ENCODE data around the gene CPSF4L. TPM values are rescaled to one million over a fixed set of nuclear protein-coding genes. Genes with fewer than 3 reads are reported as not detected.

CPSF4L gene
- total and polyA plus RNA-seq, 2 donors (not counting 3 experiments of a cell fraction or from before 2014, with no cell fraction given) = not detected

GRCh38 chr17:73285916-73286862 is 24.5 kb upstream of the CPSF4L start:
- Histone ChIP-seq H3K27me3 (ENCODE audit: control insufficient read depth in 2 of 2, insufficient read depth in 2 of 2, low read length in 2 of 2) (no peaks in the 10 kb centered on the region), H3K9me3 (replicated peaks; ENCODE audit: control insufficient read depth, insufficient read depth, low read length) (no peaks in the 10 kb centered on the region), H4K20me1 (replicated peaks; ENCODE audit: control insufficient read depth, extremely low read depth, insufficient read depth, low read length) (no peaks in the 10 kb centered on the region), H3K27ac (ENCODE audit: insufficient read depth, low read depth, low read length) (no peak overlapping the region), H2AFZ (ENCODE audit: low read depth, low read length) (no peak overlapping the region), H3K36me3 (ENCODE audit: control insufficient read depth in 2 of 2, extremely low read depth in 1 of 2, insufficient read depth in 2 of 2, low read length in 2 of 2) (peaks cover 0 to 8% of the 10 kb centered on the region in 2 experiments), H3K9me1 (replicated peaks; ENCODE audit: control insufficient read depth, extremely low read depth, insufficient read depth, low read length) (no peaks in the 10 kb centered on the region), H3K4me1 (ENCODE audit: control insufficient read depth, extremely low read depth, insufficient read depth, low read length) (peaks cover 10% of the 10 kb centered on the region), H3K4me2 (ENCODE audit: insufficient read depth, low read length) (no peak overlapping the region), H3K9ac (replicated peaks; ENCODE audit: extremely low read depth, insufficient read depth, low read length) (no peak overlapping the region), H3K79me2 (ENCODE audit: control insufficient read depth, insufficient read depth, low read length) (peaks cover 28% of the 10 kb centered on the region), H3K4me3 (replicated peaks in 1 of 3; ENCODE audit: insufficient read depth in 1 of 3, low read depth in 1 of 3, low read length in 3 of 3) (no peak overlapping the region)
- intact Hi-C loops (cut with micrococcal nuclease) = no loop called here
- POLR2A ChIA-PET = no interaction called here
- TF ChIP-seq MYC (IDR thresholded peaks at IDR 0.05; ENCODE audit: low read depth, low read length) (no peak), JUN (IDR thresholded peaks at IDR 0.05; ENCODE audit: borderline replicate concordance, insufficient read depth, insufficient read length, low read depth) (no peak), POLR2AphosphoS5 (IDR thresholded peaks at IDR 0.05; ENCODE audit: insufficient read depth, low read depth, low read length) (no peak), GATA2 (IDR thresholded peaks at IDR 0.05; ENCODE audit: insufficient read depth, insufficient read length, low read depth, low read length) (no peak), POLR2A (IDR thresholded peaks at IDR 0.05; ENCODE audit: low read depth, low read length) (no peak), MAX (IDR thresholded peaks at IDR 0.05; ENCODE audit: insufficient read depth, insufficient read length) (no peak), FOS (IDR thresholded peaks at IDR 0.05; ENCODE audit: borderline replicate concordance, insufficient read depth, low read length) (no peak), CTCF (IDR thresholded peaks at IDR 0.05; ENCODE audit: extremely low read depth in 1 of 2, insufficient read depth in 1 of 2, low read depth in 1 of 2, low read length in 2 of 2) (no peak), EZH2 (IDR thresholded peaks at IDR 0.05; ENCODE audit: borderline replicate concordance, low read depth, low read length, severe bottlenecking) (no peak)
- CTCF ChIA-PET = no interaction called here
- no peak for FAIRE-seq
- dilution Hi-C loops (cut with MboI; ENCODE audit: extremely low pct_ligation_motif_present, low sequenced_read_pairs) = no loop called here
- BruUV-seq (replicated peaks) = no TSS peak
- no peak for DNase-seq (ENCODE audit: low read depth, low spot score)

All from endothelial cell of umbilical vein (primary cell).